GM18868 (cell line): Measurements from ENCODE around the gene KLHL3.
"Not testable (repeated sequence)": the region's sequence is repeated elsewhere in the genome, so short reads cannot be mapped to it uniquely, and the experiment has no call there.

Experiments
- ATAC-seq: cut with Tn5 transposase; IDR thresholded peaks from one replicate; pipeline ENCODE4 v1.9.1; 2021; ENCODE audit warnings: mild to moderate bottlenecking, moderate library complexity; ENCODE audit not compliant: unreplicated experiment

The KLHL3 gene

GRCh38 chr5:137735555-137736284 is at the start of gene KLHL3:
TSS of gene KLHL3 (minus strand) at chr5:137736089. CDS start at chr5:137735646, 443 bp downstream.
- ATAC-seq = peak; percentile 70

DNA sequence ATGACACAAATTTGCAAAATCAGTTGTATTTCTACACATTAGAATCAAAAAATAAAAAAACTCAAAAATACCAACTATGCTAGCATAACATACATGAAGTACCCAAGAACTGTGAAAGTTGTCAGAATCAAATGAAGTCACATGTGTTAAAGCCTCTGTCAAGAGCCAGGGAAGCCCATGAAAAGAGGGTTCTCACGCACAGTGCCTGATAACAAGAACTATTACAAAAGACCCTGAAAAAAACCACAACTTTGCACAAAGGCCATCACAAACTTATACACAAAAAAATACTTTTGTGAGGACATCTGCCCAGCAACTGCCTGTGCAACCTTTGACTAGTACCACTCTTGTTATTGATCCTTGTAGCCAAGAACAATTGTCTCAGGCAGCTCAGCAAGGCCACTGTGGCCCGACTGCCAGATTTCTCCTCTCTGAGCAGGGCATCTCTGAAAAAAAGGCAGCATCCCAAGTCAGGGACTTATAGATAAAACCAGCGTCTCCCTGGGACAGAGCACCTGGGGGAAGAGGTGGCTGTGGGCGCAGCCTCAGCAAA is 47.2 kb upstream of the KLHL3 start:
- no peak for ATAC-seq

- no peak for ATAC-seq
Observed at GRCh38 chr5:137782055-137782454, 46.2 kb upstream of the KLHL3 start.

- ATAC-seq = no peak
Observed at GRCh38 chr5:137778772-137779564, 43.1 kb upstream of the KLHL3 start.

DNA sequence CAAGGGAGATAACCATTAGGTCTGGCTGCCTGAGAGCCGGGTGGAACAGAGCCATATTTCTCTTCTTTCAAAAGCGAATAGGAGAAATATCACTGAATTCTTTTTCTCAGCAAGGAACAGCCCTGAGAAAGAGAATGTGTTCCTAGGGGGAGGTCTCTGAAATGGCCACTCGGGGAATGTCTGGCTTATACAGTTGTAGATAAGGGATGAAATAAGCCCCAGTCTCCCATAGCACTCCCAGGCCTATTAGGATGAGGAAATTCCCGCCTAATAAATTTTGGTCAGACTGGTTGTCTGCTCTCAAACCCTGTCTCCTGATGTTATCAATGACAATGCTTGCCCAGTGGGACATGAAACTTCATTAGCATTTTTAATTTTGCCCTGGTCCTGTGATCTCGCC is 32.0 kb upstream of the KLHL3 start:
- ATAC-seq = not testable (repeated sequence)

- ATAC-seq = no peak
Observed at GRCh38 chr5:137761566-137761965, 25.7 kb upstream of the KLHL3 start.

DNA sequence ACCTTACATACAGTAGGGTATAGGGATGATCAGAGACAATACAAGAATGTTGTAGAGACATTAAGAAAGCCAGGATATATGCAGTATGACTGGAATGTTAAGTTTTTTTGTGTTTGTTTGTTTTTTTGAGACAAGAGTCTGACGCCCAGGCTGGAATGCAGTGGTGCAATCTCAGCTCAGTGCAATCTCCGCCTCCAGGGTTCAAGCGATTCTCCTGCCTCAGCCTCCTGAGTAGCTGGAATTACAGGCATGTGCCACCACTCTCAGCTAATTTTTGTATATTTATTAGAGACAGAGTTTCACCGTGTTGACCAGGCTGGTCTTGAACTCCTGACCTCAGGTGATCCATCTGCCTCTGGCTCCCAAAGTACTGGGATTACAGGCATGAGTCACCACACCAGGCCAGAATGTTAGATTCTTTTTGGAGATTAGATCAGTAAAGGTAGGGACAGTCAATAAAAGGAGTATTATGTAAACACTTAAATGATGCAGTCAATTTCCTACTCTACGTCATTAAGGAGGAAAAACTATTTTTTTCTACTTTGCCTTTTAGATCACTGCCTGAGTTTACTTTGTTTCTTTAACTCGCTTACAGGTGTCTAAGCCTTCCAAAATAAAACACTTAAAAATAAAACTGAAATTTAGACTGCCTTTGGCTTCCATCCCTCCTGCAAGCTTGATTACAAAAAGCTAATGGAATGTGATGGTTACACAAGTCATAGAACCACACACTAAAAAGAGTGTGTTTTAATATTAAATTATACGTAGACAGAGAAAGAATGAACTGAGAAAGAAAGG is 25.0 kb upstream of the KLHL3 start:
- no peak for ATAC-seq

DNA sequence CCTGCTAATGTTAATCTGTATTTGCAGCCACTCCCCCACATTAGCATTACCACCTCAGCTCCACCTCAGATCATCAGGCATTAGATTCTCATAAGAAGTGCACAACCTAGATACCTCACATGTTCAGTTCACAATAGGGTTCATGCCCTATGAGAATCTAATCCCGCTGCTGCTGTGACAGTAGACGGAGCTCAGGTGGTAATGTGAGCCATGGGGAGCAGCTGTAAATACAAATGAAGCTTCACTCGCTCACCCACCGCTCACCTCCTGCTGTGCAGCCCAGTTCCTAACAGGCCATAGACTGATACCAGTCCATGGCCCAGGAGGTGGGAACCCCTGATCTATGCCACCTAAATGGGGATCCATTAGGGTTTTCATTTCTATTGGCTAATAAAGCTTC is 24.4 kb upstream of the KLHL3 start:
- ATAC-seq = no peak

- peak; percentile 30 for ATAC-seq
Observed at GRCh38 chr5:137758715-137759306, 22.9 kb upstream of the KLHL3 start.

- no peak for ATAC-seq
Observed at GRCh38 chr5:137758121-137758520, 22.2 kb upstream of the KLHL3 start.

- ATAC-seq = no peak
Observed at GRCh38 chr5:137757634-137758033, 21.7 kb upstream of the KLHL3 start.

GRCh38 chr5:137754961-137755762 is 19.3 kb upstream of the KLHL3 start:
- ATAC-seq = peak; percentile 20

GRCh38 chr5:137754188-137754960 is 18.5 kb upstream of the KLHL3 start, which contains the start of gene HNRNPA0:
TSS of gene HNRNPA0 (minus strand) at chr5:137754363. CDS start at chr5:137754066, 297 bp downstream.
- peak; percentile 82 for ATAC-seq

- ATAC-seq = peak; percentile 7
Observed at GRCh38 chr5:137753691-137754187, 17.9 kb upstream of the KLHL3 start.

DNA sequence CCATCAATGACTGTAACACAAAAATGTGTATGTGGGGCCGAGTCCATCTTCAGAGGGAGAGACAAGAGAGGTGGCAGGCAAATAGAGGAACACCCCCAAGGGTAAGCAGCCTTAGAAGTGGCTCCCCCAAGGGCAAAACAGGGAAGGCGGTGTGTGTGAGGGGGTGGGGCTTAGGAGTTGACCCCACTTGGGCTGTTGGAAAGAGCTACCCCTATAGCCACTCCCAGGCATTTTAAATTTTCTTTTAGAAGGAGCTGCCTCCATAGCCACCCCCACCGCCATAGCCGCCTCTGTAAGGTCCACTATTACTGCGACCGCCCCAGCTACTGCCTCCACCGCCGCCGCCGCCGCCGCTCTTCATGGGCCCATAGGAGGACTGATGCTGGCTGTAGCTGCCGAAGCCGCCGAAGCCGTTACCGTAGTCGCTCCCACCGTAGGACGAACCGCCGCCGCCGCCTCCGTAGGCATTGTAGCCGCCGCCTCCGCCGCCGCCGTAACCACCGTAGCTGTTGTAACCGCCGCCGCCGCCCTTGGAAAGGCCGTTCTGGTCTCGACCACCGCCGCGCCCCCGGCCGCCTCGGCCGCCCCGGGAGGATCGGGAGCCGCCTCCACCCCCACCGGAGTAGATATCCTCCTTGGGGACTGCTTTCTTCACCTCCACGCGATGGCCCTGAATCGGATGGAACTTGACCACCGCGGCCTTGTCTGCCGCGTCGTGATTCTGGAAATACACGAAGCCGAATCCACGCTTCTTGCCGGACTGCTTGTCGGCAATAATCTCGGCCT is 17.2 kb upstream of the KLHL3 start:
- ATAC-seq = no peak

DNA sequence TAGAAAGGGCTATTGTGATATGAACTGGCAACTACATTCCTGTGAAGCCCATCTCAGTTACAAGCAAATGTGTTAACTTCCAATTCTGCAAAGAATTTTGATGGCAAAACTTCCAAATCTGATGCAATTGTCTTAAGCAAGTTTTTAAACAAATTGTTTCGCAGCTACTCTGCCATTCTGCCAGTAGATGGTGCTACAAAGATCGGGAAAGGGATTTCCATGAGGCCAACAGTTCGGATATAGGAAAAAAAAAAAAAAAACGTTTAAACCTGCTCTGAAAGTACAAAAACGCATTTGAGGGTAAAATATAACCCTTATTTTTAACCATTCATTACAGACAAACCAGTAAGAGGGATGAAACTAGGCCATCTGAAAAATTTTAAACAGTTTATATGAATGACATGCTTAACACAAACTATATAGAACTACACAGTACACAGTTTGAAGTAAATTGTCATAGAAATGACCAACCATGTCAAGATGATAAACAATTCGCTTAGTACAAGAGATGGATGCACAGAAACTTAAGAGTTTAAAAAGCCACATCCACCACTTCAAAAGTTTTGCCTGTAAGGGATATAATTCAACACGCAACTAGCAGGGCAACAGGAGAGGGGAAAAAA is 16.1 kb upstream of the KLHL3 start:
- ATAC-seq = no peak

DNA sequence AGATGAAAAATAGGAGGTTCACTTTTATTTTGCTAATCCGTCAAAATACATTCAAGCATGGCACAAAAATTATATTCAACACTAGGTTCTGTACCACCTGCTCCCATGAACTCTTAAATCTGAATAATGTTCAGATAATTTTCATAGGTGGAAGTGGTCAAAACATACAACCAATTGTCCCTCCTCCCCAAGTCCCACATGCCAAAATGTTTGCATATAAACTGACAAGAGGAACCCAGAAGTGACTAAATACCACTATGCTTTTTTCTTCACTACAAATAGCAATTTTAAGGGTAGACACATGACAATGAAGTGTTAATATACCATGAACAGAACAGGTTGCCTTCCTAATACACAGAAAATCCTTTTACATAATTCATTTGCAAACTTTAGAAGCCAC is 14.5 kb upstream of the KLHL3 start:
- ATAC-seq = no peak

- ATAC-seq = no peak
Observed at GRCh38 chr5:137747848-137748247, 12.0 kb upstream of the KLHL3 start.
